GM18498 (cell line): ENCODE data around the gene LMO7.

Experiments
- ATAC-seq: cut with Tn5 transposase; IDR thresholded peaks from one replicate; pipeline ENCODE4 v1.9.1; 2021; ENCODE audit warnings: mild to moderate bottlenecking, moderate library complexity; ENCODE audit not compliant: unreplicated experiment

Gene LMO7

DNA sequence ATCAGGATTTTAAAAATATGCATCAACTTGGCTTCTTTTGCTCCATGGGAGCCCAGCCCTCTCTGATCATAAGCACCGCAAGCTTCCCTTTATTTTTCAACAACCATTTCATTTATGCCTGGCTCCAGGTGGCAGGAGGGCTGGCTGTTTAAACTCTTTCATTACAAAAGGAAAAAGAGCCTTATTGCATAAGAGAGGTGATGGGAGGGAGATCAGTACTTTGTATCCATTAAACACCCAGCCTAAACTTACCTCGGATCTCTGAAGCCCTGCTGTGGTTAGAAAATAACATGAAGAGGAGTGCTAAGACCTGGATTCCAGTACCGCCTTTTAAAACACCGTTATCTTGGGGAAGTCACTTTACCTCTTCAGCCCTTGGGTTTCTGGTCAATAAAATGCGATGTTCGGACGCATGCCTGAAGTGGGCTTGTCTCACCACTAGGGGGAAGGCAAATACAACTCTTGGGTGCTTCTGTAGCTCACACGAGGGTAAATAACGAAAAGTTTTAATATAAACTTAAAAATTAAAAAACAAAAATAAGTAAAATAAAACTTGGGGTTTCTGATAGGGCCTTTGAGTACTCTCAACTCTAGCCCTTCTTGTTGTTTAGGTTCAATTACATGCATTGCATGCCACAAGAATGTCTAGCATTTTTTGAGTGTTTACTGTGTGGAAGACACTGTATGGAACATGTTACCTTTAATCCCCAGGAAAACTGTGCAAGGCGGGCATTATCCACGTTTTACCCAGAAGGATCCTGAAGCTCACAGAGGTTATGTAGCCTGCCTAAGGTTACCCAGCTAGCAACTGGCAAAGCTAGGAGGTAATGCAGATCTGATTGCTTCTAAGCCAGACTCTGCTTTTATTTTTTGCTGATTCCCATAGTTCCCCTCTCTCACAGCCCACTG lies 240.3 kb downstream of the LMO7 start:
- ATAC-seq: peak; percentile 92

DNA sequence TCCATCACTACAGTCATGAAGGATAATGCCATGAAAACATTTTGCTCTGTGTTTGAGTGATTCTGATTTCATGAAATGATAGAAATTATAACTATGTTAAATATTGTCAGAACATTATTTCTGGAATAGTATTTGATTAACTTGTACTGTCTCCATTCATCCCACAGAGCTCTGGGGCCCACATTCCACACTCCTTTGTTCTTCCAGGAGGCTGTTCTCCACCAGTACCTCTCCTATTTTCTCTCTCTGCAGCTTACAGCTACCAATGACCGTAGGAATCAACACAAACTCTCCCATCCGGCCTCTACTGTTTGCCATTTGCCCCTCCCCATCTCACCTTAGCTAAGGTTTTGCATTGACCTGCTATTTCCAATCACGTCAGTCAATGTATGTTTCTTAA lies 240.9 kb downstream of the LMO7 start:
- no peak for ATAC-seq

DNA sequence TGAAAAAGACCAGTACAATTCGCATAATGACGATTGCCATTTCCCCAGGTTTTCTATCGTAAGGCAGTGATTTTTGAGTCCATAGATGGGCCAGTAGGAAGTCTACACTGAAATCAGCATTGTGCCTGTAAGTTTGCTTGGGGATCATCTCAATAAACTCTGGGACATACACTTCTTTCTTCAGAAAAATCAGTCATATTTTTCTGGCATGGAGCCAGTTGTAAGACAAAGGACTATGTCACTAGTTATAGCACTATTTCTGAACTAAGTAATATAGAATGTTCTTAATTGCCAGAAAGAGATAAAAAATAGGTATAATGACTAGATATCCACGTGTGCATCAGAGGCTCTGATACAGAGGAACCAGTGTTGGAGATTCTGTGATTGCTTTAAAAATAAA lies 243.5 kb downstream of the LMO7 start:
- no peak for ATAC-seq

DNA sequence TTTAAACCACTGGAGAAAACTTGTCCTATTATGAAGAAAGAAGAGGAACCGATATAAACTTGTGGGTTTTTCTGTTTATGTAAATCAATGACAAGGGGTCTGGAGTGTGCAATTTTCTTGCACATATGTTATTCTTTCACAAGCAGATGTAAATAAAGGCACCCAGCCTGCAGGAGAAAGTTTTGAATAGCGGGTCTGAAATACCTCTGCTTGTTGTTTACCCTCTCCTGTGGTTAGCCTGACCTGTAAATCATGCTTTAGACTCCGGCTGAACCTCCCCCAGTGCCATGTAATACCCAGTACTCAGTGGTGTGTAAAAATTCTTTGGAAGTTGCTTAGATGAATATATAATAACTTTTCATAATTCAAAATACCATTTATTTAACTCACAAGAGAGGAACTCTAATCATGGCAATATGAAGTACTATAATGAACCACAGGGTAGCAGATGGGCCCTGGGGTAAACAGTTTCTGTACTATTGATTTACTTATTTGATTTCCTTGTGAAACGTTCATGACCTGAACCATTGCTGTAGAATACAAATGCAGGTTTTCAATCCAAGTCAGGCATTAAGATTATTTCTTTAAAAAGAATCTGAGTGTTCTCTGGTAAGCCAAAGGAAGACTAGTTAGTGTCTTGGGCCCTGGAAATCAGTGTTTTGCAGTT lies 245.1 kb downstream of the LMO7 start:
- peak; percentile 37 for ATAC-seq

DNA sequence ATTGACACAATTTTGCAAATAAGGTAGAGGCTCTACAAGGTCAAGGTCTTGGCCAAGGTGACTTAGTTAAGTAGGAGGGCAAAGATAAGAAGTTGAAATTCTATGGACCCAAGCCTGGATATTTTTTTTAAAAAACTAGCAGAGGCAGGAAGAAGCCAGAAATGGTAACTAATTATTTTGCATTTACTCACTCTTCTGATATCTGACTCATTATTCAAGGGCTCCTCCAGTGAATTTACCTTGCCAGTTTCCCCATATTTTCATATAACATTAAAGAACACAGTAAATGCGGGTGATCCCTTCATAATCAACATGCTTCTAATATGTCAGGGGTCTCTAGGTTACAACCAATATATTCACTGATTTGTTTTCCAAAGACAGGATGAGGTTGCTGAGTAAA lies 246.1 kb downstream of the LMO7 start:
- ATAC-seq: no peak

DNA sequence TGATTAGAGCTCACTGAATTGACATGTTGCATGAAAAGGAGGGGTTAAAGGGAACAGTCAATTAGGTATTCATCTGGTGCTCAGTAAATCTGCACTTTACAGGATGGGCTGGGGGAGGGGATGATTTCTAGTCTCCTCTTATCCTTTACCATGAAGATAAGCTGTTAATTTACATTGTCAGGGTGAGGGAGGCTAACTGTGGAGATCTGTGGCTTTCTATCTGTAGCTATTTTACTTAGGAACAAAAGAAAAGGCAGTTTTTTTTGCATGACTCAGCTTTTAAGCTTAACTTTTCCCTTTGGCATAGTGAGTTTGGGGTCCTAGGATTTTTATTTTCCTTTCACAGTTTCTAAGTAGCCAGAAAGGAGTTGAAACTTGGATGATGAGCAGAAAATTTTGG lies 253.3 kb downstream of the LMO7 start:
- ATAC-seq: no peak

DNA sequence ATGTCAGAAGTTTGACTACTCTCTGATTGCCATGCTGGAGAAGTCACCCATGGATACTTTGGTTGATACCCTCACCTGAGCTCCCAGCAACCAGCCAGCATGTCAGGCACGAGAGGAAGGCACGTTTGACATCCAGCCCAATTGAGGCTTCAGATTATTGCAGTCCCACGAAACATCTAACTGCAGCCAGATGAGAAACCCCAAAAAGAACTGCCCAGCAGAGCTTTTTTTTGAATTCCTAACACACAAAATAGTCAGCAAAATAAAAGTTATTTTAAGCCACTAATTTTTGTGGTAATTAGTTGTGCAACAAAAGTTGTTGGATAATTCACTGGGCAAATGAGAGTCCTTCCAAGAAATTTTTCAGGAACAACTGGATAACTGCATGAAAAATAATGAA lies 259.0 kb downstream of the LMO7 start:
- no peak for ATAC-seq

DNA sequence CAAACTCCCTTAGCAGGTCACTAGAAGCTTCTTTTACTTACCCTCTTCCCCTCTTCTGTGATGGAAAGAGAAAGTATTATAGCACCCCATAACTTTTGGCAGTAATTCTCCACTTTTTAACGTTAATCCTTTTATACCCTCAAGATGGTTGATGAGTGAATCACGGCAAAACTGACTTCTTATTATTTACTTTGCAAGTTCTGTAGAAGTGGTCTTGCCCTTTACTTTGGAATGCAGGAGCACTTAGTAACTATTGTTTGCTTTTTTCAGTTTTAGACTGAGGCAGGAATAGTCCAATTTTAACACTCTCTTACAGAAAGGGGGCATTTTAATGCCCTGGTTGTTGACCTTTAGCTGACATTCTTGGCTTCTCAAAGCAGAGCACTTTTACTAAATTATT lies 260.1 kb downstream of the LMO7 start:
- ATAC-seq: no peak

DNA sequence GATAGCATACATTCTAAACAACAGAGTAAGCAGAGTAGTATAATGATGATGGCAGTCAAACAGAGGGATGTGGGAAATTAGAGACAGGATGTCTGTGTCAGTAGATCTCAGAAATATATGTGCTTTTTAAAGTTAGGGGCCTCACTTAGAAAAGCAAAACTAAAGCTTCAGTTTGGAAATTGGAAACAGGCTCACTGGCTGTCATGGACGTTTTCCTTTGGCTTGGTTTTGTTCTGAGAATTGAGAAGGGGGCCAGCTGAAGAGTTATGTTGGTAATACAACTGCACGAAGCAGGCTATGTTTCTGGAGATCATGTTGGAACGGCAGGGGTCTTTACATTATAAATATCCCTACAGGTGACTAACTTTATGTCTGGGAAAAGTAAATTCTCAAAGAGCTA lies 261.3 kb downstream of the LMO7 start:
- ATAC-seq: no peak

DNA sequence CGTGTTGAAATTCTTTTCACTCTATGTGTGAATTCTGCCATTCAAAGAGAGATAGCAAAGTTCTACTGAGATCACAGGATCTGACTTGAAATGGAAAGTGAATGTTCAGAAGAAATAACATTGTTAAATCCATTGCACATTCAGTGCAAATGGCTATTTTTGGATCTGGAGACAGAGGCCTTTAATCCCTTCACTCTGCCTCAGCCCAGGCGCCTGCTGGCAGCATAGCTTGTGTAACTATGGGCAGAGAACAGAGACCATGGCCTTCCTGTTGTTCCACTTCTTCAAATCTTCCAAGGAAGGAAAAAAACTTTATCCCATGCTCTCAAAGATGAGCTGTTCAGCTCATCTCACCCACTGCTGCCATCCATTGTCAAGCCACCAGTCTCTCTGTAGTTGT lies 265.4 kb downstream of the LMO7 start:
- ATAC-seq: no peak

DNA sequence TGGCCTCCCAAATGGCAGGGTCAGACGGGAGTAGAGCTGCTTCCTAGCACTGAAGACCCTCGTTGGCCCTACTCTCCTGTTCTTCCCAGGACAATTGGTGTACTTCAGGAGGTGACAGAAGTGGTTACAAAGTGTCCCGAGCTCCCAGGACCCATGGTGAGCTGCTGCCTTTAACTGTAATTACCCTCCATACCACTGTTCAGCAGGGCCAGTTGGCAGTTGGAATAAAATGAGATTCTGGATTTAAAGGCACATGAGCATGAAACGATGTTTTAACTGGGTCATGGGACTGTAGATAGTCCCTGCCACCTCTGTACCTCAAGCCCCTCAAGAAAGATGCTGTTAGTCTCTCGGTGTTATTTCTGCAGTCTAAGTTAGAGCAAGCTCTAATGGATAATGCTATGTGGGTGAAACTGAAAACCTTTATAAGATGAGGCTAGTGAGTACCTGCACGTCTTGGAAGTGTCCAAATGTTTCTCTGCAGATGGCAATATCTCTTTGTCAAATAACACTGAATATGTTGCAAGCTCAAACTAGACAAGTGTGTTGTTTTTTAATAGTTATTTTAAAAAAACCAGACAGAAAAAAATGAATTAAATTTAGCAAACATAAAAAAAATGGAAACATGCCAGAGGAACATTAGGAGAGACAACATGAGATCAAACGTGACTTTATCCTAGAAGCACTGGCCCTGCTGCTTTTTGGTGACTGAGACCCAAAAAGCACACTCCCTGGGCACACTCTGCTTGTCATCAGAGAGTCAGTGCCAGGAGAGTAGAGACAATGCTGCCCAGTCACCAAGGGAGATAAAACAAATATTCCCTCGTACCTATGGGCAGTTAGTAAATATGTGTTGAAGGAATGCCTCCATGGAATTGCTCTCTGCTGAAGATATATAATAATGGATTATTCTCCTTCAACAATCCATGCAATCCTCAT lies 266.3 kb downstream of the LMO7 start:
- no peak for ATAC-seq

DNA sequence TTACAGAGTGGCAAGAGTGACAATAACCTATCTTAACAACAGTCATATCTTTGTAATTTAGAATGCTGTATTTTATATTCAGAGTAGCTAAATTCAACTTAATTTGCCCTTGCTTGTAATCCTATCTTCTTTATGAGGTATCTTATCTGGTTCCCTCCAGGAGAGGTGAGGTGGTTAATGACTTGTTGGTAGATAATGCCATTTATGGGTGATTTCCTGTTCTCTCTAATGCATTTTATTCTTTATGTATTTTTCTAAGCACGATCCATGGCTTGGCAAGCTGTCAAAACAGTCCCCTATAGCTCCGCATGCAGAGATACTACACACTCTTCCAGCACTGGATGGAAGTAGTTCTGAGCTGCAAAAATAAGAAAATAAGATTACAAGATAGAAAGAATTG lies 267.9 kb downstream of the LMO7 start:
- no peak for ATAC-seq

DNA sequence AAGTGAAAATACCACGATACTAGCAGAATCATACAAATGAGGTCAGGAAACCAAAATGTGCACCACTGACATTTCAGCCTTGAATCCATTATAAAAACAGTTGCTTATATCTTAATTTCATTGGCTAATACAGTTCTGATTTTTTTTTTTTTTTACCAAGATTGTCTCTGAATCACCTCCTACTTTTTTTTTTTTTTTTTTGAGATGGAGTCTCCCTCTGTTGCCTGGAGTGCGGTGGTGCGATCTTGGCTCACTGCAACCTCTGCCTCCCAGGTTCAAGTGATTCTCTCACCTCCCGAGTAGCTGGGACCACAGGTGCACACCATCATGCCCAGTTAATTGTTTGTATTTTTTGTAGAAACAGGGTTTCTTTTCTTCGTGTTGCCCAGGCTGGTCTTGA lies 270.2 kb downstream of the LMO7 start:
- ATAC-seq: no peak

DNA sequence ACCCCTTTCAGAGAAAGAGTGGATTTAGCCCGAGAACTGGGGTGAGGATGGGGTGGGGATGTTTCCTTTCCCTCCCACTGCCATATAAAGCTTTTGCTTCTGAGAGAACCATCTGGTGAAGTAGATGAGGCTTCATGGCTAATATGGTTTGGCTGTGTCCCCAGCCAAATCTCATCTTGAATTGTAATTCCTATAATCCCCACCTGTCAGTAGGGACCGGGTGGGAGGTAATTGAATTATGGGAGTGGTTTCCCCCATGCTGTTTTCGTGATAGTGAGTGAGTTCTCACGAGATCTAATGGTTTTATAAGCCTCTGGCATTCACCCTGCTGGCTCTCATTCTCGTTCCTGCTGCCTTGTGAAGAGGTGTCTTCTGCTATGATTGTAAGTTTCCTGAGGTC lies 270.9 kb downstream of the LMO7 start:
- ATAC-seq: no peak

DNA sequence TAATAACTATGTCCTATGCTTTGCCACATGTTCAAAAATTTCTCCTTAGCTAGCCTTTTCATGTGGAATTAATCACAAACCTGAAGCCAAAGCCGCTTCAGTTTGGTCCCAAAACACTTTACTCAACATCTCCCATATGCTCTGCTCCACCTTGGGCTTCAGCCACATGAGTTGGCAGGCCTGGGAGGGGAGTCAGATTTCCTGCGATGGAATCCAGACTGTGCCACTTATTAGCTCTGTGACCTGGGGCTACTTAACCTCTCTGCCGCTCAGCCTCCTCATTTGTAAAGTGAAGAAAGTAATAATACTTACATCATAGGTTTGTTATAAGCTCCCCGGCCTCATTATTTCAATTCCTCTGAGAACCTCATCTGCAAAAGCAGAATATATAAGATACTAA lies 272.0 kb downstream of the LMO7 start:
- ATAC-seq: no peak
